Mesothelial cell of epicardium (in vitro differentiated cells): ENCODE results near the gene SLC12A6. TPM values are rescaled to one million over a fixed set of nuclear protein-coding genes. Genes with fewer than 3 reads are reported as not detected.
A peak's percentile ranks its signal among the peaks of the same experiment; 100 is the strongest.

Experiments used
- DNase-seq, 2 experiments: peaks; one replicate each; pipeline ENCODE4 v3.0.0; 2021; ENCODE audit warnings: low spot score in 2 of 2; ENCODE audit not compliant: unreplicated experiment in 2 of 2
- H3K27ac Mint-ChIP-seq: 2 replicates; pipeline ENCODE4 v1.8.0; 2021; ENCODE audit warnings: mixed read lengths
- H3K27me3 Mint-ChIP-seq: 2 replicates; pipeline ENCODE4 v1.8.0; 2021; ENCODE audit warnings: low read depth, mixed read lengths
- H3K36me3 Mint-ChIP-seq: 2 replicates; pipeline ENCODE4 v1.8.0; 2021; ENCODE audit warnings: mixed read lengths
- H3K4me1 Mint-ChIP-seq: 2 replicates; pipeline ENCODE4 v1.8.0; 2021; ENCODE audit warnings: mixed read lengths
- H3K4me3 Mint-ChIP-seq: 2 replicates; pipeline ENCODE4 v1.8.0; 2021; ENCODE audit warnings: mild to moderate bottlenecking, moderate library complexity, mixed read lengths
- H3K9me3 Mint-ChIP-seq: 2 replicates; pipeline ENCODE4 v1.8.0; 2021; ENCODE audit warnings: mixed read lengths
- total RNA-seq: library from RNA; stranded (reverse); gene quantifications from 3 replicates; pipeline ENCODE4 v1.2.1, GENCODE V29; 2021
- TF ChIP-seq, protein P1 (sequence below): fragments of 200-600 bp; sonication (generic); IDR thresholded peaks from one replicate; pipeline ENCODE4 v1.5.0; 2021; ENCODE audit warnings: antibody characterized with exemption; ENCODE audit not compliant: unreplicated experiment

SLC12A6 gene
- total RNA-seq, 1 donor from 2014 or later: 23.7 TPM

DNA sequence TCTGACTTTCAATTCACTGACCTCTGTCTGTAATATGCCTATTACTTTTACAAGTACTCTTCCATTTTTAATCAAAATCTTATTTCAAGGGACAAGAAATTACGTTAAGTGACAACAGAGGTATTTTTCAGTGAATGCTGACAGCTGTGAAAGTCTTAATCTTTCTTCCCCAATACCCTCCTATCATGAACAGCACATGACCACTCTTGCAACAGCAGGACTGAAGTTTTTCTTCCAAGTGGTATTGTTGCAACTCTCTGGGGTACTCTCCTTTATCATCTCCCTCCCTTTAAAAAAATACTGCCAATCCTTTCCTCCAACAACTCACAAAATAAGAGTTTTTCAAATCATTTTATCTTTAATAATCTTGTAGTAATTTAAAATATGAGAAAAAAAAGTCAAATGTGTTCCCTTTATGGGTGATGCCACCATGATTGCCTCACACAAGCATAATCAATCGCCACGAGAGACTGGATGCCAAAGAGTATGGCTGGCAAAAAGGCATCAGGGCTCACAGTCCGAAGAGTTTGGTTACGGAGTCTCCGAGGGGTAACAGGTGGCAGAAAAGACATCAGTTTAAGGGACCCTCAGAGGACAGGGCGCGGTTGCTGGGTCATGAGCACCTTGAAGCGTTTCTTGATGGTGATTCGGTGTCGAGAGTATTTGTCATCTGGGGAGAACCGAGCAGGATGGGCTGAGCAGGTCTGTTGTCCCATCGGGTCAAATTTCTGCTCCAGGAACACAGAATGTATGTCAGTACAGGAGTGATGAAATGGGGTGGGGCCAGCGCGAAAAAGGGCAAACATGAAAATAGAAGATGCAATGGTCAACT, 4.0 kb upstream of the SLC12A6 start:
- Mint-ChIP-seq H3K27me3 (no peaks in the 10 kb centered on the region), H3K36me3 (peaks cover 10% of the 10 kb centered on the region), H3K27ac (peak overlapping the region; percentile 85), H3K4me1 (peaks cover 23% of the 10 kb centered on the region), H3K4me3 (peak overlapping the region; percentile 55), H3K9me3 (no peaks in the 10 kb centered on the region)
- TF ChIP-seq, protein P1, sequence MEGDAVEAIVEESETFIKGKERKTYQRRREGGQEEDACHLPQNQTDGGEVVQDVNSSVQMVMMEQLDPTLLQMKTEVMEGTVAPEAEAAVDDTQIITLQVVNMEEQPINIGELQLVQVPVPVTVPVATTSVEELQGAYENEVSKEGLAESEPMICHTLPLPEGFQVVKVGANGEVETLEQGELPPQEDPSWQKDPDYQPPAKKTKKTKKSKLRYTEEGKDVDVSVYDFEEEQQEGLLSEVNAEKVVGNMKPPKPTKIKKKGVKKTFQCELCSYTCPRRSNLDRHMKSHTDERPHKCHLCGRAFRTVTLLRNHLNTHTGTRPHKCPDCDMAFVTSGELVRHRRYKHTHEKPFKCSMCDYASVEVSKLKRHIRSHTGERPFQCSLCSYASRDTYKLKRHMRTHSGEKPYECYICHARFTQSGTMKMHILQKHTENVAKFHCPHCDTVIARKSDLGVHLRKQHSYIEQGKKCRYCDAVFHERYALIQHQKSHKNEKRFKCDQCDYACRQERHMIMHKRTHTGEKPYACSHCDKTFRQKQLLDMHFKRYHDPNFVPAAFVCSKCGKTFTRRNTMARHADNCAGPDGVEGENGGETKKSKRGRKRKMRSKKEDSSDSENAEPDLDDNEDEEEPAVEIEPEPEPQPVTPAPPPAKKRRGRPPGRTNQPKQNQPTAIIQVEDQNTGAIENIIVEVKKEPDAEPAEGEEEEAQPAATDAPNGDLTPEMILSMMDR: no peak
- DNase-seq: no peak

- H3K36me3 Mint-ChIP-seq: peaks cover 10% of the 10 kb centered on the region
- no peak for DNase-seq
- TF ChIP-seq, protein P1: no peak
- H3K4me1 Mint-ChIP-seq: peaks cover 33% of the 10 kb centered on the region
- H3K4me3 Mint-ChIP-seq: peak overlapping the region; percentile 34
- H3K27ac Mint-ChIP-seq: peak overlapping the region; percentile 48
- H3K27me3 Mint-ChIP-seq: no peaks in the 10 kb centered on the region
- no peaks in the 10 kb centered on the region for H3K9me3 Mint-ChIP-seq
Observed at GRCh38 chr15:34339946-34340345, 2.4 kb upstream of the SLC12A6 start.

DNA sequence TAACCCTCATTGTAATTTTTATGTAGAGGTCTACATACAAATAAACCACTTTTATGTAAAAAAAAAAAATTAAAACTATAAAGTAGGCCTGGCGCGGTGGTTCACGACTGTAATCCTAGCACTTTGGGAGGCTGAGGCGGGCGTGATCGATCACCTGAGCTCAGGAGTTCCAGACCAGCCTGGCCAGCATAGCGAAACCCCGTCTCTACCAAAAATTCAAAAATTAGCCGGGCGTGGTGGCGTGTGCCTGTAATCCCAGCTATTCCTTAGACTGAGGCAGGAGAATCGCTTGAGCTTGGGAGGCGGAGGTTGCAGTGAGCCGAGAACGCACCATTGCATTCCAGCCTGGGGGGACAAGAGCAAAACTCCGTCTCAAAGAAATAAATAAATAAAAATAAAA, 766 bp upstream of the SLC12A6 start:
- TF ChIP-seq, protein P1: no peak
- Mint-ChIP-seq H3K4me3 (peak overlapping the region; percentile 95), H3K27me3 (no peaks in the 10 kb centered on the region), H3K27ac (peak overlapping the region; percentile 71), H3K36me3 (peaks cover 10% of the 10 kb centered on the region), H3K4me1 (peaks cover 39% of the 10 kb centered on the region), H3K9me3 (no peaks in the 10 kb centered on the region)
- no peak for DNase-seq

DNA sequence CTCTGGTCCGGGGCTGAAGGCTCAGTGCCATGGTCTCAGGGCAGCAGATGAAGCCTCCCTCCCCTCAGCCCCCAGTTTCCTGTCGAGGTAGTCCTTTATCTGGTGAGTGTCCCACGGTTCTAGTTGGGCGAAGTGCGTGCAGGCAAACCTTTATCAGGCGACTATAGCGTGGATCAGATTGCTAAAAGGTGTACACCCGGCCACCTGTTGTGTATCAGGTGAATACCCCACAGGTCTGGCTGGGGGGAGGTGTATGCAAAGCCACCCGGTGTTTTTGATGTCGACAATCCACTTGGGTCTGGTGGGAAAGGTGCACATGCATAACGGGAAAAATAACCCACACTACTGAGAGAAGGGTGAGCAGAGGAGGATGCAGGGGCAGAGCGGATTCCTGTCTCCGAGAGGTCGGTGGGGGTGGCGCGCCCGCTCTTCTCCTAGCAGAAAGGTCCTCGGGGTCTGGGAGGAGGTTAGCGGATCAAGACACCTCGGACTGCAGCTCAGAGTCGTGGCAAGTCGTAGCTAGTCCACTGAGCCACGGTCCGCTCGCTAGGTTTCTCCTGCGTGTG, 507 bp downstream of the SLC12A6 start:
- Mint-ChIP-seq H3K4me1 (peaks cover 39% of the 10 kb centered on the region), H3K27ac (peak overlapping the region; percentile 75)
- TF ChIP-seq, protein P1: no peak

DNA sequence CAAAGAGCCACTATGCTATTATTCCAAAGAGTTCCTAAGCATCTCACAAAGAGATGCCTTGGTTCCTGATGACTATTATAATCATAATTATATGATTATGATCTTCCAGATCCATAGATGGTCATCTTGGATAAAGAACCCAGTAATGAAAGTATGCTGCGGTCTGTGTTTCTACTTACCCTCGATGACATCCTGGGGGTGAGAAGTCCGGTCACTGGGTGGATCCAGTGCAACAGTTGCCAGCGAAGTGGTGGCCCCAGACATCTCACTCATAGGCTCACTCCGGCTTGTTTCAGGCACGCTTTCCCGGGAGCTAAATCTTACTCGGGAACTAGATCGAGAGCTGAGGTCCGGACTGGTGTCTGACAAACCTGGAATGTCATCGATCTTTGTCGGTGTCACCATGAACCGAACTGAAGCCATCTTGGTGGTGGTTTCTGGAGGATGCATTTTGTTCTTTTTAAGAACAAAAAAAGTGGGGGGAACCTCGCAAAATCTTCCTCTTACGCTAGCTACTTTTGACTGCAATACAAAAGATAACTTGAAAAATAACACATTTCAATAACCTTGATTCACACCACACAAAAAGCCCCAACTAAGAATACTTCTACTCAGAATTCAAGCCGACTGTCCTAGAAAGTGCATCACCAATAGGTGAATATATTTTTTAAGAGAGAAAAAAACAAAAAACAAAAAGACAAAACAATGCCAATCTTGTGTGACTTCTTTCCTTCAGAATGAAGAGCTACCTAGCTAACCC, 1.2 kb downstream of the SLC12A6 start:
- no peak for DNase-seq
- H3K4me1 Mint-ChIP-seq: peaks cover 34% of the 10 kb centered on the region
- H3K9me3 Mint-ChIP-seq: no peaks in the 10 kb centered on the region
- peaks cover 9% of the 10 kb centered on the region for H3K36me3 Mint-ChIP-seq
- TF ChIP-seq, protein P1: no peak
- H3K4me3 Mint-ChIP-seq: peak overlapping the region; percentile 95
- H3K27me3 Mint-ChIP-seq: no peaks in the 10 kb centered on the region
- H3K27ac Mint-ChIP-seq: peak overlapping the region; percentile 75

More for the DNA sequence above, 507 bp downstream of the SLC12A6 start:
- Mint-ChIP-seq H3K9me3 (no peaks in the 10 kb centered on the region), H3K4me3 (peak overlapping the region; percentile 95), H3K27me3 (no peaks in the 10 kb centered on the region), H3K36me3 (peaks cover 10% of the 10 kb centered on the region)
- peak in 1 of 2 experiments; percentile 43 for DNase-seq
